Measurements from ENCODE around the gene HSBP1. TPM values are rescaled to one million over a fixed set of nuclear protein-coding genes. Genes with fewer than 3 reads are reported as not detected.

Gene HSBP1
- total and polyA plus RNA-seq, 9 of the 15 experiments (the other 6 are each of a cell fraction or from before 2014, with no cell fraction given) = 84.9 to 677 (median 204) TPM

DNA sequence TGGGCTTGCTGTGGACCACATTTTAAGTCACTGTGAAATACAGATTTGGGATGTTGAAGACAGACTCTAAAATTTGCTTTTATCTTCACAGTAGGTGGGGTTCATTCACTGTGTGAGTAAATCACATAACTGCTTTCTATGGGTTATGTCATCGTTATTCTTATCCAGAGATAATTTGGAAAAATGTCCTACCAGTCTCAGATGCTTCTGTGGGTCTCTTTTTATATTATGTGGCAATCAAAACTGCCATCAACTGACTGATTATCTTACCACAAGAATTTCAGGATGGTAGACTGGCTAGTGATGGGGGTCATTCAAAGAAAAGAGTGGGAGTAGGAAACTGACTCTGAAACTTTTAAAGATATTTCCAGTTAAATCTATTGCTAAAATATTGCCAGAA is 3.1 kb downstream of the HSBP1 start (continued):
- TF ChIP-seq, protein P1, sequence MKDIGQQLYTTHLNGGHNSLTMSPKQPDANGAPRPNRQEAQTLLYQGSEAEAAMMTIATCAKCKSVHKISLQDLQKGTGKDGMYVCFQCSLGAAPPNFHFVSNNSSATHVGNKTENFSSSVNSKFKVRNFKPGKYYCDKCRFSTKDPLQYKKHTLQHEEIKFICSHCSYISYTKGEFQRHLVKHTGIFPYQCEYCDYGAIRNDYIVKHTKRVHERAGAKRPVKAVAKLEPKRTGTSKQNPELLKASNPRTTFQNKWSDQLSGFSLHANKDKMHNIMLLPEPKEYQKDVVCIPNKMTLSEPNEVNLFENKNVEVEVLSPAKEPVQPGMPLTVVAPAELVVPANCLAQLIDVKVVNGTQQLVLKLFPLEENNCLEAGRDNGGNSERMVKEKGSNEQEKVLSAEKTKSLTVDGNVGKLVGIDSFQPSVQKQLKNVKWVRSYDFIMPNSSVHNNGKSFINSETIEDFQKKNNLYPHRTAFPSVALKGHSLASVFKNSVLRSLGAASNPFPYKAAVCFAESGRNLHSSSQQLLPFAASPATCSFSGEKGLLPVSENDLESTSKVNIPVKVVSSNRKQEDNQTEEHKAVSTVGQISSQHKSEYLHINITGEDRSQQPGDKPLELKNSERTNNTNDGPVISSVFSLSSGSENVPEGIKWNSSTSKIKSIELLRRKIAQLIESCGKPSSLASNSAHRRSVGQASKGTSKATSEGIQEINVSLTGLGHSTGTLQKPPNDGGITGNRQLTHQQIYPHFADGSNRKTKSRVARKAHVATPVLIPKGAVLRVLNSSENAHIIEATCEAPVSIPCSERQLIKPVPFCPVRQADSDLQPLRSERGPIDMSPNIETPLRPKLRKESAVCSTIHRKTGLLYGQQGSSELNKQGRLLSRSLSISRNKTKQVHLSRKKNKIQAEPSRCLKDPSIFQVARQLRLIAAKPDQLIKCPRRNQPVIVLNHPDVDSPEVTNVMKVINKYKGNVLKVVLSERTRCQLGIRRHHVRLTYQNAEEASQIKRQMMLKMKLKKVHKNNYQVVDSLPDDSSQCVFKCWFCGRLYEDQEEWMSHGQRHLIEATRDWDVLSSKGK (CRISPR knock-in tag; IDR thresholded peaks at IDR 0.05) = no peak
- TF ChIP-seq LARP7 (IDR thresholded peaks at IDR 0.05) (no peak), BDP1 (IDR thresholded peaks at IDR 0.05; ENCODE audit: insufficient read depth, insufficient read length) (no peak), KDM5B (IDR thresholded peaks at IDR 0.05; ENCODE audit: insufficient replicate concordance, low read depth, low read length) (no peak), POLR2A (conservative IDR thresholded peaks at IDR 0.05) (no peak), SIX5 (IDR thresholded peaks at IDR 0.05; ENCODE audit: borderline replicate concordance in 1 of 2, insufficient read depth in 1 of 2, low read depth in 1 of 2, low read length in 2 of 2) (no peak)
- TF ChIP-seq, protein P2, sequence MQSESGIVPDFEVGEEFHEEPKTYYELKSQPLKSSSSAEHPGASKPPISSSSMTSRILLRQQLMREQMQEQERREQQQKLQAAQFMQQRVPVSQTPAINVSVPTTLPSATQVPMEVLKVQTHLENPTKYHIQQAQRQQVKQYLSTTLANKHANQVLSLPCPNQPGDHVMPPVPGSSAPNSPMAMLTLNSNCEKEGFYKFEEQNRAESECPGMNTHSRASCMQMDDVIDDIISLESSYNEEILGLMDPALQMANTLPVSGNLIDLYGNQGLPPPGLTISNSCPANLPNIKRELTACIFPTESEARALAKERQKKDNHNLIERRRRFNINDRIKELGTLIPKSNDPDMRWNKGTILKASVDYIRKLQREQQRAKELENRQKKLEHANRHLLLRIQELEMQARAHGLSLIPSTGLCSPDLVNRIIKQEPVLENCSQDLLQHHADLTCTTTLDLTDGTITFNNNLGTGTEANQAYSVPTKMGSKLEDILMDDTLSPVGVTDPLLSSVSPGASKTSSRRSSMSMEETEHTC (IDR thresholded peaks at IDR 0.05) = no peak

Measured in K562 (cell line).